ENCODE results near the gene SPAG7. TPM values are rescaled to one million over a fixed set of nuclear protein-coding genes. Genes with fewer than 3 reads are reported as not detected.

Gene SPAG7
- total RNA-seq, 1 donor from 2014 or later: 40.5 TPM

DNA sequence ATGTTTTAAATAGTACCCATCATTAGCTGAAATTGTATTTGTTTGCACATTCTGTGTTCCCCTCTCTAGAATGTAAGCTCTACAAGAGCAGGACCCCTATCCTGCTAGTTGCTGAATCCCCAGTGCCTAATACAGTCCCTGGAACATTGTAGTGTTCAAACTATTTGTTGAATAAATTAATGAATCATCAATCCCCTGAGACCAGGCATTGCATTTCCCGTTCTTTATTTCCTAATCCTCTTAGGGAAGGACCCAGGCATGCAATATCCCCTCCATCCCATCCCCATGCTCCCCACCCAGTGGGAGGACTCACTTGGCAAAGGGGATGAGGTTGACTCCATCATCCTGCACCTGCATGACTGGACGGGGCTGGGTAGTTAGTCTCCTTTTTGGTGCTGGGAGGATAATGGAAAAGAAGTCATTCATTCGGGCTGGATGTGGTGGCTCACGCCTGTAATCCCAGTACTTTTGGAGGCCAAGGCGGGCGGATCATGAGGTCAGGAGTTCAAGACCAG is 26.5 kb upstream of the SPAG7 start:
- TF ChIP-seq, protein P1, sequence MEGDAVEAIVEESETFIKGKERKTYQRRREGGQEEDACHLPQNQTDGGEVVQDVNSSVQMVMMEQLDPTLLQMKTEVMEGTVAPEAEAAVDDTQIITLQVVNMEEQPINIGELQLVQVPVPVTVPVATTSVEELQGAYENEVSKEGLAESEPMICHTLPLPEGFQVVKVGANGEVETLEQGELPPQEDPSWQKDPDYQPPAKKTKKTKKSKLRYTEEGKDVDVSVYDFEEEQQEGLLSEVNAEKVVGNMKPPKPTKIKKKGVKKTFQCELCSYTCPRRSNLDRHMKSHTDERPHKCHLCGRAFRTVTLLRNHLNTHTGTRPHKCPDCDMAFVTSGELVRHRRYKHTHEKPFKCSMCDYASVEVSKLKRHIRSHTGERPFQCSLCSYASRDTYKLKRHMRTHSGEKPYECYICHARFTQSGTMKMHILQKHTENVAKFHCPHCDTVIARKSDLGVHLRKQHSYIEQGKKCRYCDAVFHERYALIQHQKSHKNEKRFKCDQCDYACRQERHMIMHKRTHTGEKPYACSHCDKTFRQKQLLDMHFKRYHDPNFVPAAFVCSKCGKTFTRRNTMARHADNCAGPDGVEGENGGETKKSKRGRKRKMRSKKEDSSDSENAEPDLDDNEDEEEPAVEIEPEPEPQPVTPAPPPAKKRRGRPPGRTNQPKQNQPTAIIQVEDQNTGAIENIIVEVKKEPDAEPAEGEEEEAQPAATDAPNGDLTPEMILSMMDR (IDR thresholded peaks at IDR 0.05; ENCODE audit: insufficient read depth, low read length, severe bottlenecking): no peak
- no peaks in the 10 kb centered on the region for H3K36me3 ChIP-seq (ENCODE audit: control insufficient read depth, insufficient read depth, low read length)
- H3K27me3 ChIP-seq (ENCODE audit: control insufficient read depth, insufficient read depth, low read length): no peaks in the 10 kb centered on the region
- DNase-seq (ENCODE audit: low read depth) (no peak), FAIRE-seq (no peak)
- H3K4me3 ChIP-seq (ENCODE audit: low read depth, low read length): no peak overlapping the region

DNA sequence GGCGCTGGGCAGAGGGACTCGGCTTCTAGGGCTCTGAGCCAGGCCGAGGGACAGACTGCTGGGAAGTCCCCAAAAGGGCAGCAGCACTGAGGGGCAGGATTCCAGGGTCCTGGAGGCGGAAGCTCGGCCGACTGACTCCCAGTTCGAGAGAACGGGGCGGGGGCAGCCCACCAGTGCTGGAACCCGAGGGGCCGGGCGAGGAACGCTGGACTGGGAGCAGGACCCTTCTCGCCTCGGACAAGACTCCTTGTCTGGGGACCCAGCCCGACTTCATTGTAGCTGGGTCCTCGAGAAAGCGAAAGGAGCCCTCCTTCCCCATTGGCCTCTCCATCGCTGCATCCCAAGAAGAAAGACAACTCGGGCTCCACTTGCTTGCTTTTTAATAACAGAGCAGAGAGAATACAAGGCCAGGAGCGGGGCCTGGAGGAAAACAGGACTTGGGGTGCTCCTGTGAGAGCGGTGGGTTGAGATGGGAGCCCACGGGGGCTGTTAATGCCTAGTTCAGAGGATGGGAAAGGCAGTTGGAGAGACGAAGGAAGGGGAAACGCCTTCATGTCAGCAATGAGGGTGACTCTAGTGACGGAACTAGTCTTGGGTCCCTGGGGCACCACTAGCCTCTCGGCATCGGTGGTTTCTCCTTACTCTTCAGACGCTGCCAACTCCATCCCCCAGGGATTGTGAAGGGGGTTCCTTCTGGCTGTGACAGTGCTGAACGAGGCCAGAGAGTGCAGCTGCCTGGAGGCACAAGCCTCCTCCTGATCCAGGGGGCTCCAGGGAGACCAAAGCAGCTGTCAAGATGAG is 20.4 kb upstream of the SPAG7 start:
- Histone ChIP-seq H3K36me3 (ENCODE audit: control insufficient read depth, insufficient read depth, low read length) (peaks cover 5% of the 10 kb centered on the region), H3K27me3 (ENCODE audit: control insufficient read depth, insufficient read depth, low read length) (no peaks in the 10 kb centered on the region), H3K4me3 (ENCODE audit: low read depth, low read length) (peak overlapping the region; percentile 87)
- TF ChIP-seq, protein P1 (IDR thresholded peaks at IDR 0.05; ENCODE audit: insufficient read depth, low read length, severe bottlenecking): no peak
- DNase-seq (ENCODE audit: low read depth) (no peak), FAIRE-seq (no peak)

DNA sequence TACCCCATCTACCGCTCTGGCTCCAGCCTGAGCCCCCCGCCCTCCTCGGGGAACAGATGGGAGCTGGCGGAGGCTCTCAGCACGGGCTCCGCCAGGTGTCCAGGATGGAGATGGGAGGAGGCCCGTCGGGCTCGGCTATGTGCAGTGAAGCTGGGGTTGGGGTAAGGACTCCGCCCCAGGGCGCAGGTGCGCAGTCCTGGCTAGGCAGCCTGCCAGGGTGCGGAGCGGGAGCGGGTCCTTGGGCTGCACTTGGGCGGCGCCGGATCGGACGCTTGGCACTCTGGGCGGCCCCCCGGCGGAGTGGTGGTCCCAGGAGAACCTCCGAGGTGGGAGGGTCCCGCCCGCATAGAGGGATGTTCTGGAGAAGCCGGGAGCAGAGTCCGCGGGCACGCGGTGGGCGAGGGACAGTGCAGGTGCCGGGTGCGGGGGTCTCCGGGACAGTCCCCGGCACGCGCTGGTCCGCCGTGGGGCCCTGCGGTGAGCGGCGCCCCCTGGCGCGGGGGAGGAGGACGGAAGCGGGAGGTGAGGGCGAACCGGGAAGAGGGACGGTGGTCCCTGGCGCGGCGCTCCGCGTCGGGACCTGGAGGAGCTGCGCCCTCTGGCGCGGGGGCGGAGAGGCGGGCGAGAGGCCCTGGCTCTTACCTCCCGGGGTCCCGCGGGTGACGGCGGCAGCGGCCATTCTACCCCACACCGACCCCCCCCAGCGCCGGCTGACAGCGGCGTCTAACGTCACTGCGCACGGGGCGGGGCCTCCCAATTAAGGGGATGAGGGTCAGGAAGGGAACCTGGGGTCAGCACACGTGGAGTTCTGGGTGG is 19.5 kb upstream of the SPAG7 start, which contains the start of gene CAMTA2:
TSS of gene CAMTA2 (minus strand) at position 725 of the 816 bp plus-strand sequence. CDS start 1,453 bp downstream, outside the sequence.
- DNase-seq (ENCODE audit: low read depth): peak; percentile 36
- no peaks in the 10 kb centered on the region for H3K27me3 ChIP-seq (ENCODE audit: control insufficient read depth, insufficient read depth, low read length)
- TF ChIP-seq, protein P1 (IDR thresholded peaks at IDR 0.05; ENCODE audit: insufficient read depth, low read length, severe bottlenecking): peak; percentile 80
- no peak for FAIRE-seq
- H3K36me3 ChIP-seq (ENCODE audit: control insufficient read depth, insufficient read depth, low read length): peaks cover 8% of the 10 kb centered on the region
- H3K4me3 ChIP-seq (ENCODE audit: low read depth, low read length): peak within 1 kb of the TSS; percentile 87

DNA sequence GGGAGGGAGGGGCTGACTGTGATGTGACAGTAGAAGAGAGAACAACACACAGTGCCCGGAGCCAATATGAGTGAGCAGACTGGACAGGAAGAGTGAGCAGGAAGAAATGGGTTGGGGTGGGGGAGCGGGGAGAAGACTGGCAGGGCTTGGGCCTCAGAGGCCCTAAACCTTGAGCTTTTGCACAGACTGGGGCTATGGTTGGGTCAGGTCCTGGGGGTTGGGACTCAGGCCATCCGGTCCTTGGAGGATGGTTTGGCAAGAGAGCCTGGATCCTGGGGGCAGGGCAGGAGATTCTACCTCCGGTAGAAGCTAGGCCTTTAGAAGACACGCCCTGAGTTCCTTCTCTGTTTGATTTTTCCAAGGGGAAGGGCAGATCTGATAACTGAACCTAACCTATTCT is 18.8 kb upstream of the SPAG7 start:
- DNase-seq (ENCODE audit: low read depth) (peak; percentile 40), FAIRE-seq (no peak)
- Histone ChIP-seq H3K4me3 (ENCODE audit: low read depth, low read length) (peak overlapping the region; percentile 87), H3K36me3 (ENCODE audit: control insufficient read depth, insufficient read depth, low read length) (peaks cover 10% of the 10 kb centered on the region), H3K27me3 (ENCODE audit: control insufficient read depth, insufficient read depth, low read length) (no peaks in the 10 kb centered on the region)
- TF ChIP-seq, protein P1 (IDR thresholded peaks at IDR 0.05; ENCODE audit: insufficient read depth, low read length, severe bottlenecking): no peak

DNA sequence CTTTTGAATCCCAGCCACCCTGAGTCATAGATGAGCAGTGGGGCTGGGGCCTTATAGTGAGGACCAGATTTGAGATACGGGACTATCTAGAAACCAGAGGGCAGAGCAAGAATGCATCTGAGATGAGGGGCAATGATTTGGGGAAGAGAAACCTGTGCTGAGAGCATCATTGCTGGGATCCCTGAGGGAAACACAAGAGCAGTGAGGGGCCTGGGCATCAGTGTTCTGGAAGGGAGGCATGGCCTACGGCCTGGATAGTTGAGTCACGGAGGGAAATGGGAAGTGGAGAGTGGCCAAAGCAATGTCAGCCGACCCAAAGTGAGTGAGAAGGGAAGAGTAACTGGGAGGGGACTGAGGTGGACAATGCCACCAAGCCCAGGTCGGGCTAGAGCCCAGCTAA is 14.7 kb upstream of the SPAG7 start:
- FAIRE-seq: no peak
- Histone ChIP-seq H3K27me3 (ENCODE audit: control insufficient read depth, insufficient read depth, low read length) (no peaks in the 10 kb centered on the region), H3K36me3 (ENCODE audit: control insufficient read depth, insufficient read depth, low read length) (peaks cover 25% of the 10 kb centered on the region), H3K4me3 (ENCODE audit: low read depth, low read length) (no peak overlapping the region)
- DNase-seq (ENCODE audit: low read depth): no peak
- TF ChIP-seq, protein P1 (IDR thresholded peaks at IDR 0.05; ENCODE audit: insufficient read depth, low read length, severe bottlenecking): no peak
